Measurements from ENCODE around the gene LMBR1L.

The LMBR1L gene

DNA sequence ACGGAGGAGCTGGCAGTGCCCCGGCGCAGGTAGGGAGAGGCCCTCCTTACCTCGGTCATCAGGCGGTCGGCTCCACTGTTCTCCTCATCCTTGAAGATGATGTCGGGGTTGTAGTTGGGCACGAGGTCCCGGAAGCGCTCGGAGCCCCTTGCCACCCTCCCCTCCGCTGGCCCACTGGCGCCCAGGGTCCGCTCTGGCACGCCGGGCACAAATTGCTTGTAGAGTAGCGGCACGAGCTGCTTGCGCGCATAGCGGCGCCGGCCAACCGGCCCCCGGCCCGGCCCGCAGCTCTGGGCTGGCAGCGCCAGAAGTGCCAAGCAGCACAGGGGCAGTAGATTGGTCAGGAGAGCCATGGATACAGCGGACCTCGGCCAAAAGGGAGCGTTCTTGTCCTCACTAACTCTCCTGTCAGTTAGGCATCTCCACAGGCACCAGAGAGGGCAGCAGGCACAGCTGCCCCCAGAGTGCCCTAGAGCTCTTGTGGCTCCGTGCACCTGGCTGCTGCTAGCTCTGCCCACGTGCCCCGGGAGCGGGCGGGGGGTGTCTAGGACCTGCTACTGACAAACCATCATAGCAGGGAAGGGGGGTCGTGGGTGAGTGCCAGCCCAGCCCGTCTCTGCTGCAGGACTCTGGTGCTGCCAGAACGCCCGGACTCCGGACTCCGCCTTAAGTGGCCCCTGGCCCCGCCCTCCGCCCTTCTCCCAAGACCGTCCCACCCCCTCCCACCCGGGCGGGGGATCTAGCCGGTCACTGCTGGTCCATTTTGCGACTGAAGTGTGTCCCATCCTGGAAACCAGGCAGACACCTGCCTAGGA is 16.3 kb downstream of the LMBR1L start, which contains the start of gene DHH:
Gene DHH (minus strand): TSS at position 642 of the 815 bp plus-strand sequence. CDS start 289 bp downstream, at position 353.
- peak; percentile 59 for ATAC-seq
- TF ChIP-seq, protein P1, sequence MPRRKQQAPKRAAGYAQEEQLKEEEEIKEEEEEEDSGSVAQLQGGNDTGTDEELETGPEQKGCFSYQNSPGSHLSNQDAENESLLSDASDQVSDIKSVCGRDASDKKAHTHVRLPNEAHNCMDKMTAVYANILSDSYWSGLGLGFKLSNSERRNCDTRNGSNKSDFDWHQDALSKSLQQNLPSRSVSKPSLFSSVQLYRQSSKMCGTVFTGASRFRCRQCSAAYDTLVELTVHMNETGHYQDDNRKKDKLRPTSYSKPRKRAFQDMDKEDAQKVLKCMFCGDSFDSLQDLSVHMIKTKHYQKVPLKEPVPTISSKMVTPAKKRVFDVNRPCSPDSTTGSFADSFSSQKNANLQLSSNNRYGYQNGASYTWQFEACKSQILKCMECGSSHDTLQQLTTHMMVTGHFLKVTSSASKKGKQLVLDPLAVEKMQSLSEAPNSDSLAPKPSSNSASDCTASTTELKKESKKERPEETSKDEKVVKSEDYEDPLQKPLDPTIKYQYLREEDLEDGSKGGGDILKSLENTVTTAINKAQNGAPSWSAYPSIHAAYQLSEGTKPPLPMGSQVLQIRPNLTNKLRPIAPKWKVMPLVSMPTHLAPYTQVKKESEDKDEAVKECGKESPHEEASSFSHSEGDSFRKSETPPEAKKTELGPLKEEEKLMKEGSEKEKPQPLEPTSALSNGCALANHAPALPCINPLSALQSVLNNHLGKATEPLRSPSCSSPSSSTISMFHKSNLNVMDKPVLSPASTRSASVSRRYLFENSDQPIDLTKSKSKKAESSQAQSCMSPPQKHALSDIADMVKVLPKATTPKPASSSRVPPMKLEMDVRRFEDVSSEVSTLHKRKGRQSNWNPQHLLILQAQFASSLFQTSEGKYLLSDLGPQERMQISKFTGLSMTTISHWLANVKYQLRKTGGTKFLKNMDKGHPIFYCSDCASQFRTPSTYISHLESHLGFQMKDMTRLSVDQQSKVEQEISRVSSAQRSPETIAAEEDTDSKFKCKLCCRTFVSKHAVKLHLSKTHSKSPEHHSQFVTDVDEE (CRISPR knock-in tag; IDR thresholded peaks at IDR 0.05) = no peak
- TF ChIP-seq ISL1 (CRISPR knock-in tag; IDR thresholded peaks at IDR 0.05) = no peak
- no peak for TF ChIP-seq TCF4 (CRISPR knock-in tag; IDR thresholded peaks at IDR 0.05; ENCODE audit: borderline replicate concordance)
- TF ChIP-seq GLIS3 (CRISPR knock-in tag; IDR thresholded peaks at IDR 0.05) = no peak
- no peak for TF ChIP-seq ZC3H10 (CRISPR knock-in tag; IDR thresholded peaks at IDR 0.05)
- TF ChIP-seq ESRRG (CRISPR knock-in tag; IDR thresholded peaks at IDR 0.05) = no peak
- no peak for TF ChIP-seq CSDC2 (CRISPR knock-in tag; IDR thresholded peaks at IDR 0.05)
- TF ChIP-seq, protein P2, sequence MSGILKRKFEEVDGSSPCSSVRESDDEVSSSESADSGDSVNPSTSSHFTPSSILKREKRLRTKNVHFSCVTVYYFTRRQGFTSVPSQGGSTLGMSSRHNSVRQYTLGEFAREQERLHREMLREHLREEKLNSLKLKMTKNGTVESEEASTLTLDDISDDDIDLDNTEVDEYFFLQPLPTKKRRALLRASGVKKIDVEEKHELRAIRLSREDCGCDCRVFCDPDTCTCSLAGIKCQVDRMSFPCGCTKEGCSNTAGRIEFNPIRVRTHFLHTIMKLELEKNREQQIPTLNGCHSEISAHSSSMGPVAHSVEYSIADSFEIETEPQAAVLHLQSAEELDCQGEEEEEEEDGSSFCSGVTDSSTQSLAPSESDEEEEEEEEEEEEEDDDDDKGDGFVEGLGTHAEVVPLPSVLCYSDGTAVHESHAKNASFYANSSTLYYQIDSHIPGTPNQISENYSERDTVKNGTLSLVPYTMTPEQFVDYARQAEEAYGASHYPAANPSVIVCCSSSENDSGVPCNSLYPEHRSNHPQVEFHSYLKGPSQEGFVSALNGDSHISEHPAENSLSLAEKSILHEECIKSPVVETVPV (CRISPR knock-in tag; IDR thresholded peaks at IDR 0.05) = no peak
- TF ChIP-seq BACH2 (CRISPR knock-in tag; IDR thresholded peaks at IDR 0.05; ENCODE audit: borderline replicate concordance) = no peak
- TF ChIP-seq ARNTL (CRISPR knock-in tag; IDR thresholded peaks at IDR 0.05; ENCODE audit: borderline replicate concordance, low read depth) = no peak
- no peak for TF ChIP-seq OSR1 (CRISPR knock-in tag; IDR thresholded peaks at IDR 0.05)

DNA sequence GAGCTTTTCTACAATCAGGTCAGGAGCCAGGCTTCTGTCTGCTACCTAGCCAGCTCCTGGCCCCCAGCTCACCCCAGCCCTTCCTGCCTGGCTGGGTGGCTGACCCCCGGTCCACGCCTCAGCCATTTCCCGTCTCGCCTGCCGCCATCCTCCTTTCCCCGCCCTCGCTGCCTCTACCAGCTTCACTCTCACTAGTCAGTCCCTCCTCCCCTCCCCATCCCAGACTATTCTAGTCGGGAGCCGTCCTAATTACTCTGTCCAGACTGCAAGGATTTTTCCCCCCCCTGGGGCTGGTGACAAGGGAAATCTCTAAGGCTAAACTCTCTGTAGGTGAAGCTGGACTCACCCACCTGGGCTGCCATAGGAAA is 16.9 kb downstream of the LMBR1L start:
- TF ChIP-seq BACH2 (CRISPR knock-in tag; IDR thresholded peaks at IDR 0.05; ENCODE audit: borderline replicate concordance) (no peak), GLIS3 (CRISPR knock-in tag; IDR thresholded peaks at IDR 0.05) (no peak)
- no peak for ATAC-seq

DNA sequence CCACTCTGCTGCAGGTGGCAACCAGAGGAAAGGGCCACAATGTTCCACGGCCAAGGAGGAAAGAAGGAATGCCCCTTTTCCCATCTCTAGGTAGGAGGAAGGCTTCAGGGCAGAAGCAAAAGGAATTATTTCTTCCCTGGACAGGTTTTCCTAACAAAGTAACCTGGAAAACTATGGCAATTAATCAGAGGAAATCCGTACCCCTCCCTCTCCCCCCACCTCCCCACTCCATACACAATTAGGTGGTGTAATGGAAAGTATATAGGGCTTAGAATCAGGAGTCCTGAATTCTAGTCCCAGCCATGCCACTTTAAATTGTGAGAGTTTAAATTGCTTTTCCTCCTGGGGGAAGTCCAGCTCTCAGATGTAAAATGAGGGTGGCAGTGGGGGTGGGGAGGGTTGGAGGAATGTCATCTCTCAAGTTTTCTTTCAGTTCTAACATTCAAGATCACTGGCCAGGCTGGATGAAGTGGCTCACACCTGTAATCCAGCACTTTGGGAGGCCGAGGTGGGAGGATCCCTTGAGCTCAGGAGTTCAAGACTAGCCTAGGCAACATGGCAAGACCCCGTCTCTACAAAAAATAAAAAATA is 17.7 kb downstream of the LMBR1L start:
- TF ChIP-seq, protein P3, sequence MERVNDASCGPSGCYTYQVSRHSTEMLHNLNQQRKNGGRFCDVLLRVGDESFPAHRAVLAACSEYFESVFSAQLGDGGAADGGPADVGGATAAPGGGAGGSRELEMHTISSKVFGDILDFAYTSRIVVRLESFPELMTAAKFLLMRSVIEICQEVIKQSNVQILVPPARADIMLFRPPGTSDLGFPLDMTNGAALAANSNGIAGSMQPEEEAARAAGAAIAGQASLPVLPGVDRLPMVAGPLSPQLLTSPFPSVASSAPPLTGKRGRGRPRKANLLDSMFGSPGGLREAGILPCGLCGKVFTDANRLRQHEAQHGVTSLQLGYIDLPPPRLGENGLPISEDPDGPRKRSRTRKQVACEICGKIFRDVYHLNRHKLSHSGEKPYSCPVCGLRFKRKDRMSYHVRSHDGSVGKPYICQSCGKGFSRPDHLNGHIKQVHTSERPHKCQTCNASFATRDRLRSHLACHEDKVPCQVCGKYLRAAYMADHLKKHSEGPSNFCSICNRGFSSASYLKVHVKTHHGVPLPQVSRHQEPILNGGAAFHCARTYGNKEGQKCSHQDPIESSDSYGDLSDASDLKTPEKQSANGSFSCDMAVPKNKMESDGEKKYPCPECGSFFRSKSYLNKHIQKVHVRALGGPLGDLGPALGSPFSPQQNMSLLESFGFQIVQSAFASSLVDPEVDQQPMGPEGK (CRISPR knock-in tag; IDR thresholded peaks at IDR 0.05; ENCODE audit: borderline replicate concordance) = no peak
- TF ChIP-seq ZFP30 (CRISPR knock-in tag; IDR thresholded peaks at IDR 0.05) = no peak
- TF ChIP-seq ARNTL (CRISPR knock-in tag; IDR thresholded peaks at IDR 0.05; ENCODE audit: borderline replicate concordance, low read depth) = no peak
- TF ChIP-seq ESRRG (CRISPR knock-in tag; IDR thresholded peaks at IDR 0.05) = no peak
- TF ChIP-seq PPARA (CRISPR knock-in tag; IDR thresholded peaks at IDR 0.05; ENCODE audit: borderline replicate concordance) = no peak
- TF ChIP-seq ZC3H10 (CRISPR knock-in tag; IDR thresholded peaks at IDR 0.05) = no peak
- no peak for TF ChIP-seq CSDC2 (CRISPR knock-in tag; IDR thresholded peaks at IDR 0.05)
- TF ChIP-seq, protein P4, sequence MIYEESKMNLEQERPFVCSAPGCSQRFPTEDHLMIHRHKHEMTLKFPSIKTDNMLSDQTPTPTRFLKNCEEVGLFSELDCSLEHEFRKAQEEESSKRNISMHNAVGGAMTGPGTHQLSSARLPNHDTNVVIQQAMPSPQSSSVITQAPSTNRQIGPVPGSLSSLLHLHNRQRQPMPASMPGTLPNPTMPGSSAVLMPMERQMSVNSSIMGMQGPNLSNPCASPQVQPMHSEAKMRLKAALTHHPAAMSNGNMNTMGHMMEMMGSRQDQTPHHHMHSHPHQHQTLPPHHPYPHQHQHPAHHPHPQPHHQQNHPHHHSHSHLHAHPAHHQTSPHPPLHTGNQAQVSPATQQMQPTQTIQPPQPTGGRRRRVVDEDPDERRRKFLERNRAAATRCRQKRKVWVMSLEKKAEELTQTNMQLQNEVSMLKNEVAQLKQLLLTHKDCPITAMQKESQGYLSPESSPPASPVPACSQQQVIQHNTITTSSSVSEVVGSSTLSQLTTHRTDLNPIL (CRISPR knock-in tag; IDR thresholded peaks at IDR 0.05; ENCODE audit: low read depth) = no peak
- no peak for TF ChIP-seq ZNF70 (CRISPR knock-in tag; IDR thresholded peaks at IDR 0.05)
- TF ChIP-seq ZNF8 (CRISPR knock-in tag; IDR thresholded peaks at IDR 0.05) = no peak
- TF ChIP-seq, protein P2 (CRISPR knock-in tag; IDR thresholded peaks at IDR 0.05) = no peak
- TF ChIP-seq, protein P1 (CRISPR knock-in tag; IDR thresholded peaks at IDR 0.05) = no peak
- TF ChIP-seq BACH2 (CRISPR knock-in tag; IDR thresholded peaks at IDR 0.05; ENCODE audit: borderline replicate concordance) = no peak
- no peak for TF ChIP-seq ISL1 (CRISPR knock-in tag; IDR thresholded peaks at IDR 0.05)
- TF ChIP-seq RARB (CRISPR knock-in tag; IDR thresholded peaks at IDR 0.05) = no peak
- ATAC-seq = no peak

All from SK-N-SH treated with all-trans-retinoic acid at 6 μM for 48 hours (cell line).